ENCODE measurements around the gene RTKN.

GRCh38 chr2:74438248-74438647, 3.5 kb downstream of the RTKN start:
- TF ChIP-seq CTCF (IDR thresholded peaks at IDR 0.05) = no peak
- no peak for TF ChIP-seq POLR2A (IDR thresholded peaks at IDR 0.05)

Measured in lower leg skin (tissue), 3 donors.